DND-41 (cell line): ENCODE measurements around the gene CEP120.
"Not testable (repeated sequence)": the region's sequence is repeated elsewhere in the genome, so short reads cannot be mapped to it uniquely, and the experiment has no call there.

Source experiments
- ATAC-seq: fragments of 200-7000 bp; cut with Tn5 transposase; 3 replicates; pipeline ENCODE4 v1.9.1; 2021; ENCODE audit warnings: low read depth; ENCODE audit not compliant: insufficient read depth
- DNase-seq: peaks from one replicate; pipeline ENCODE4 v3.0.0-alpha.2; 2020
- H2AFZ ChIP-seq: 2 replicates; pipeline ENCODE4 v1.6.0; 2012; ENCODE audit warnings: low read depth, low read length
- H3K27ac ChIP-seq: 2 replicates; pipeline ENCODE4 v1.5.1; 2012; ENCODE audit warnings: low read length, inconsistent platforms
- H3K27me3 ChIP-seq: fragments of 200-600 bp; sonication (generic); 2 replicates; pipeline ENCODE4 v1.6.0; 2012; ENCODE audit warnings: low read length, mild to moderate bottlenecking, inconsistent platforms; ENCODE audit not compliant: insufficient read depth, poor library complexity
- H3K36me3 ChIP-seq: 2 replicates; pipeline ENCODE4 v1.5.1; 2012; ENCODE audit warnings: low read length, inconsistent platforms; ENCODE audit not compliant: insufficient read depth
- H3K4me1 ChIP-seq: 2 replicates; pipeline ENCODE4 v1.5.1; 2012; ENCODE audit warnings: mild to moderate bottlenecking, low read length; ENCODE audit not compliant: insufficient read depth
- H3K4me2 ChIP-seq: 2 replicates; pipeline ENCODE4 v1.6.0; 2012; ENCODE audit warnings: mild to moderate bottlenecking, moderate library complexity, low read length, inconsistent platforms; ENCODE audit not compliant: insufficient read depth
- H3K4me3 ChIP-seq, 2 experiments: fragments of 200-600 bp in 1 of 2; shearing (Covaris generic) in 1 of 2; 2 replicates each; pipeline ENCODE4 v1.5.1; 2012 to 2016; ENCODE audit warnings: inconsistent platforms in 2 of 2, low read length in 2 of 2, mild to moderate bottlenecking in 2 of 2, low read depth in 1 of 2, moderate library complexity in 1 of 2
- H3K79me2 ChIP-seq: 2 replicates; pipeline ENCODE4 v1.6.0; 2012; ENCODE audit warnings: low read length, inconsistent platforms; ENCODE audit not compliant: insufficient read depth
- H3K9ac ChIP-seq: 2 replicates; pipeline ENCODE4 v1.6.0; 2012; ENCODE audit warnings: low read depth, mild to moderate bottlenecking, inconsistent platforms, low read length, moderate library complexity
- H3K9me3 ChIP-seq: 2 replicates; pipeline ENCODE4 v1.5.1; 2012; ENCODE audit warnings: low read length, moderate library complexity, mild to moderate bottlenecking, inconsistent platforms; ENCODE audit not compliant: insufficient read depth, severe bottlenecking
- H4K20me1 ChIP-seq: 2 replicates; pipeline ENCODE4 v1.6.0; 2012; ENCODE audit warnings: low read length; ENCODE audit not compliant: insufficient read depth
- CTCF ChIP-seq: IDR thresholded peaks from 2 replicates; pipeline ENCODE4 v1.5.1; 2012; ENCODE audit warnings: borderline replicate concordance, low read length, moderate library complexity, mild to moderate bottlenecking; ENCODE audit not compliant: poor library complexity, severe bottlenecking; ENCODE audit errors: extremely low read depth
- EZH2 ChIP-seq: IDR thresholded peaks from 3 replicates; pipeline ENCODE4 v1.6.1; 2012; ENCODE audit warnings: borderline replicate concordance, low read depth, mild to moderate bottlenecking, moderate library complexity, low read length, inconsistent platforms; ENCODE audit not compliant: severe bottlenecking

Gene CEP120

GRCh38 chr5:123344816-123345426 is 78.3 kb downstream of the CEP120 start:
- DNase-seq: no peak
- no peak overlapping the region for H3K27ac ChIP-seq
- H2AFZ ChIP-seq: no peak overlapping the region
- no peaks in the 10 kb centered on the region for H3K9me3 ChIP-seq
- TF ChIP-seq CTCF (no peak), EZH2 (no peak)
- H4K20me1 ChIP-seq: no peaks in the 10 kb centered on the region
- H3K27me3 ChIP-seq: no peaks in the 10 kb centered on the region
- no peak overlapping the region for H3K4me3 ChIP-seq
- peaks cover 29% of the 10 kb centered on the region; the same call in 1 of the 2 replicates for H3K36me3 ChIP-seq
- H3K79me2 ChIP-seq: no peaks in the 10 kb centered on the region
- H3K4me2 ChIP-seq: no peak overlapping the region
- no peak for ATAC-seq
- no peaks in the 10 kb centered on the region for H3K4me1 ChIP-seq
- H3K9ac ChIP-seq: no peak overlapping the region

DNA sequence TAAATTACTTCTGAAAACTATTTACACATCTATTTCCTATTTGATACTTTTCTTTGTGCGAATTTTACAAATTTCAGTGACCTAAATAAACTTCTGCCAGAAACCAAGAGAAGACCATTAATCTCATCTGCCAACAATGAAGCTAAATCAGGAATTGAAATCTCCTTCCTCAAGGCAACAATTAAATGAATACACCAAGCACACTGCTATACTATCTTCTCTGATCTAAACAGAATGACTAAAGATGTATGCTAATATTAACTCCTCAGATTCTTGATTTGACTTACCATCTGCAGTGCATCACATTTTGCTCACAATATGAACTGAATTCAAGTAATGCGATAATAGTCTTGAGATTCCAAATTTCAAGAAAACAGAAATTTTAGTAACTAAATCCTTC is 82.3 kb downstream of the CEP120 start:
- no peak overlapping the region for H2AFZ ChIP-seq
- peaks cover 6% of the 10 kb centered on the region; the same call in 1 of the 2 replicates for H3K36me3 ChIP-seq
- H3K9me3 ChIP-seq: no peaks in the 10 kb centered on the region
- H4K20me1 ChIP-seq: no peaks in the 10 kb centered on the region
- ATAC-seq (no peak), DNase-seq (no peak)
- H3K4me3 ChIP-seq: no peak overlapping the region
- H3K79me2 ChIP-seq: no peaks in the 10 kb centered on the region
- H3K27ac ChIP-seq: no peak overlapping the region
- TF ChIP-seq EZH2: no peak
- TF ChIP-seq CTCF: no peak
- H3K27me3 ChIP-seq: no peaks in the 10 kb centered on the region
- no peaks in the 10 kb centered on the region for H3K4me1 ChIP-seq
- no peak overlapping the region for H3K9ac ChIP-seq
- no peak overlapping the region for H3K4me2 ChIP-seq

DNA sequence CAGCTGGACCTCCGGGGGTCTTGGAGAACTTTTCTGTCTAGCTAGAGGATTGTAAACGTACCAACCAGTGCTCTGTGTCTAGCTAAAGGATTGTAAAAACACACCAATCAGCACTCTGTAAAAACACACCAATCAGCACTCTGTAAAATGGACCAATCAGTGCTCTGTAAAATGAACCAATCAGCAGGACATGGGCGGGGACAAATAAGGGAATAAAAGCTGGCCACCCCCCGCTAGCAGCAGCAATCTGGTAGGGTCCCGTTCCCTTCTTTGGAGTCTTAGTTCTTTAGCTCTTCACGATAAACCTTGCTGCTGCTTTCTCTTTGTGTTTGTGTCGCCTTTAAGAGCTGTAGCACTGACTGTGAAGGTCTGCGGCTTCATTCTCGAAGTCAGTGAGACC is 114.8 kb downstream of the CEP120 start:
- not testable (repeated sequence) for H3K9ac ChIP-seq, H3K4me3 ChIP-seq, DNase-seq, H3K27ac ChIP-seq, H4K20me1 ChIP-seq, H3K4me2 ChIP-seq, H3K79me2 ChIP-seq, H2AFZ ChIP-seq, ATAC-seq, H3K36me3 ChIP-seq, H3K9me3 ChIP-seq, H3K27me3 ChIP-seq, H3K4me1 ChIP-seq

DNA sequence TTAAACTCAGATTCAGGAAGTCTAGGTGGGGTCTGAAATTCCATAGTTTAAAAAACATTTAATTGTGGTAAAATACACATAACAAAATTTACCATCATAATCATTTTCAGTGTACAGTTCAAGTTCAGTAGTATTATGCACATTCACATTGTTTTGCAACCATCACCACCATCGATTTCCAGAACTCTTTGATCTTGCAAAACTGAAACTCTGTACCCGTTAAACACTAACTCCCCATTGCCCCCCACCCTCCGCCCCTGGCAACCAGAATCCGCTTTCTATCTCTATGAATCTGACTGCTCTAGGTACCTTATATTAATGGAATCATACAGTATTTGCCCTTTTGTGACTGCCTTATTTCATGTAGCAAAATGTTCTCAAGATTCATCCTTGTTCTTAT is 117.5 kb downstream of the CEP120 start:
- Histone ChIP-seq H3K79me2 (no peaks in the 10 kb centered on the region), H3K9ac (no peak overlapping the region), H3K27ac (no peak overlapping the region), H3K27me3 (no peaks in the 10 kb centered on the region), H2AFZ (no peak overlapping the region), H3K36me3 (no peaks in the 10 kb centered on the region), H3K4me3 (no peak overlapping the region), H4K20me1 (no peaks in the 10 kb centered on the region), H3K4me1 (no peaks in the 10 kb centered on the region), H3K9me3 (no peaks in the 10 kb centered on the region), H3K4me2 (no peak overlapping the region)
- DNase-seq (no peak), ATAC-seq (no peak)
- no peak for TF ChIP-seq CTCF
- no peak for TF ChIP-seq EZH2
